Measurements from ENCODE around the gene OR52J3.

The OR52J3 gene

GRCh38 chr11:5090668-5091067, 44.3 kb downstream of the OR52J3 start:
- TF ChIP-seq CTCF (IDR thresholded peaks at IDR 0.05; ENCODE audit: low read depth, low read length, missing control alignments), result no peak
- H3K4me3 ChIP-seq (ENCODE audit: low read depth, low read length), result no peak overlapping the region
- DNase-seq (ENCODE audit: low read depth), result no peak

- no peak overlapping the region for H3K4me3 ChIP-seq (ENCODE audit: low read depth, low read length)
- no peak for TF ChIP-seq CTCF (IDR thresholded peaks at IDR 0.05; ENCODE audit: low read depth, low read length, missing control alignments)
- no peak for DNase-seq (ENCODE audit: low read depth)
Observed at GRCh38 chr11:5092821-5093585, 46.7 kb downstream of the OR52J3 start.

GRCh38 chr11:5096011-5096410, 49.7 kb downstream of the OR52J3 start:
- TF ChIP-seq CTCF (IDR thresholded peaks at IDR 0.05; ENCODE audit: low read depth, low read length, missing control alignments), result no peak
- H3K4me3 ChIP-seq (ENCODE audit: low read depth, low read length), result no peak overlapping the region
- DNase-seq (ENCODE audit: low read depth), result no peak
